Measurements from ENCODE around the gene GMPS. TPM values are rescaled to one million over a fixed set of nuclear protein-coding genes. Genes with fewer than 3 reads are reported as not detected.
"Not testable (repeated sequence)": the region's sequence is repeated elsewhere in the genome, so short reads cannot be mapped to it uniquely, and the experiment has no call there.

The GMPS gene
- total RNA-seq (2014; rRNA removed) (42.2 and 43.3 TPM in 2 replicates), Bru-seq, nascent RNA (percentile 86 among the genes with signal in this experiment), BruChase-seq, experiment 1, labeled RNA remaining after a 6-hour chase (percentile 86 among the genes with signal in this experiment), BruChase-seq, experiment 2, labeled RNA remaining after a 2-hour chase (percentile 87 among the genes with signal in this experiment)
- long read RNA-seq, full-length matches to known transcripts = 128 of 153 reads
- long read RNA-seq, partial matches to known transcripts = 9 of 153 reads
- long read RNA-seq, other reads (novel, unspliced or antisense) = 16 of 153 reads

GRCh38 chr3:155870133-155870944 is at the start of gene GMPS:
Gene GMPS (plus strand): TSS chr3:155870650. CDS start chr3:155870871, 221 bp downstream.
- Histone ChIP-seq H3K79me2 (ENCODE audit: low read length) (peaks cover 48% of the 10 kb centered on the region), H2AFZ (ENCODE audit: low read length) (peak within 1 kb of the TSS; percentile 97), H3K36me3 (ENCODE audit: low read depth, low read length) (no peaks in the 10 kb centered on the region), H3K9ac (ENCODE audit: low read length) (peak within 1 kb of the TSS; percentile 97), H3F3A (ENCODE audit: low read length, unreplicated experiment) (no peaks in the 10 kb centered on the region), H3K4me3 (ENCODE audit: low read length) (peak within 1 kb of the TSS; percentile 79), H3K27me3 (ENCODE audit: low read length) (no peaks in the 10 kb centered on the region), H3K9me3 (ENCODE audit: low read length) (no peaks in the 10 kb centered on the region), H4K20me1 (ENCODE audit: low read length) (peaks cover 26% of the 10 kb centered on the region), H3K9me2 (replicated peaks; ENCODE audit: low read length) (no peaks in the 10 kb centered on the region), H3K4me1 (ENCODE audit: insufficient read depth, low read length) (peaks cover 14% of the 10 kb centered on the region), H3K27ac (ENCODE audit: low read length) (peak within 1 kb of the TSS; percentile 75), H3K4me2 (ENCODE audit: low read length) (peak within 1 kb of the TSS; percentile 85)
- intact Hi-C loops (cut with micrococcal nuclease) = loop anchor here (1.0 to 5.0 kb wide), 2 partner anchors 16 to 123 kb away; partner anchors contain the start of genes PLCH1 and SLC33A1
- ChIA-PET POLR2A (ENCODE audit: unreplicated experiment) (interaction anchor here (0.6 to 0.7 kb wide), 3 partner anchors 63 to 927 kb away, joined by 4 to 5 read pairs (median 4); no protein-coding TSS in a partner anchor), CTCF (interaction anchor here (0.6 to 1.4 kb wide), 3 partner anchors 64 to 1739 kb away, joined by 4 to 13 read pairs (median 5); partner anchors contain the start of gene C3orf33)
- TF ChIP-seq EZH2phosphoT487 (IDR thresholded peaks at IDR 0.05; ENCODE audit: borderline replicate concordance, low read length) (no peak), CTCF (conservative IDR thresholded peaks at IDR 0.05; ENCODE audit: low read depth, low read length) (peak; percentile 33; the same call in 1 of the 2 replicates)
- BruUV-seq (replicated peaks) = no TSS peak
- DNase-seq = peak; percentile 97
- ATAC-seq = peak; percentile 85

GRCh38 chr3:155828490-155829098 is 41.9 kb upstream of the GMPS start:
- H2AFZ ChIP-seq (ENCODE audit: low read length); H4K20me1 ChIP-seq (ENCODE audit: low read length); H3K9ac ChIP-seq (ENCODE audit: low read length); H3K9me3 ChIP-seq (ENCODE audit: low read length); intact Hi-C loops (cut with micrococcal nuclease); H3K4me2 ChIP-seq (ENCODE audit: low read length); H3K9me2 ChIP-seq (replicated peaks; ENCODE audit: low read length); H3K4me1 ChIP-seq (ENCODE audit: insufficient read depth, low read length); POLR2A ChIA-PET (ENCODE audit: unreplicated experiment); ATAC-seq; H3K79me2 ChIP-seq (ENCODE audit: low read length); H3F3A ChIP-seq (ENCODE audit: low read length, unreplicated experiment); DNase-seq; H3K36me3 ChIP-seq (ENCODE audit: low read depth, low read length); H3K4me3 ChIP-seq (ENCODE audit: low read length); H3K27me3 ChIP-seq (ENCODE audit: low read length); BruUV-seq (replicated peaks); H3K27ac ChIP-seq (ENCODE audit: low read length); CTCF ChIA-PET: not testable (repeated sequence)

GRCh38 chr3:155835341-155836071 is 34.9 kb upstream of the GMPS start:
- Histone ChIP-seq H3K27ac (ENCODE audit: low read length) (no peak overlapping the region), H3K9me3 (ENCODE audit: low read length) (no peaks in the 10 kb centered on the region), H3K4me1 (ENCODE audit: insufficient read depth, low read length) (no peaks in the 10 kb centered on the region), H3F3A (ENCODE audit: low read length, unreplicated experiment) (no peaks in the 10 kb centered on the region), H2AFZ (ENCODE audit: low read length) (no peak overlapping the region), H3K4me3 (ENCODE audit: low read length) (no peak overlapping the region), H3K9ac (ENCODE audit: low read length) (no peak overlapping the region), H3K27me3 (ENCODE audit: low read length) (no peaks in the 10 kb centered on the region), H3K79me2 (ENCODE audit: low read length) (no peaks in the 10 kb centered on the region), H3K9me2 (replicated peaks; ENCODE audit: low read length) (no peaks in the 10 kb centered on the region), H4K20me1 (ENCODE audit: low read length) (no peaks in the 10 kb centered on the region), H3K4me2 (ENCODE audit: low read length) (no peak overlapping the region), H3K36me3 (ENCODE audit: low read depth, low read length) (no peaks in the 10 kb centered on the region; the same call in none of the 2 replicates)
- intact Hi-C loops (cut with micrococcal nuclease) = no loop called here
- ChIA-PET CTCF (no interaction called here), POLR2A (ENCODE audit: unreplicated experiment) (no interaction called here)
- TF ChIP-seq EZH2 (IDR thresholded peaks at IDR 0.05; ENCODE audit: low read length, unreplicated experiment) (no peak), CTCF (conservative IDR thresholded peaks at IDR 0.05; ENCODE audit: low read depth, low read length) (no peak), EZH2phosphoT487 (IDR thresholded peaks at IDR 0.05; ENCODE audit: borderline replicate concordance, low read length) (no peak)
- no peak for ATAC-seq
- BruUV-seq (replicated peaks) = no TSS peak
- DNase-seq = no peak

Measured in PC-3 (cell line).